Lung (tissue), 12 donors: ENCODE measurements around the gene DCUN1D2. TPM values are rescaled to one million over a fixed set of nuclear protein-coding genes. Genes with fewer than 3 reads are reported as not detected.

Source experiments
- ATAC-seq: fragments of 200-7000 bp; cut with Tn5 transposase; one replicate; pipeline ENCODE4 v1.9.1; 2020; ENCODE audit warnings: moderate number of reproducible peaks; ENCODE audit not compliant: insufficient read depth, low FRiP score
- DNase-seq, 3 donors: peaks; one replicate each; pipeline ENCODE4 v3.0.0-alpha.2; 2013 to 2017
- H3K27ac ChIP-seq, 2 donors: one replicate each; pipeline ENCODE4 v1.5.1; 2013; ENCODE audit warnings: mild to moderate bottlenecking in 2 of 2, moderate library complexity in 2 of 2, control low read depth in 1 of 2, inconsistent platforms in 1 of 2, low read depth in 1 of 2, low read length in 1 of 2
- H3K27me3 ChIP-seq, 3 donors: one replicate each; pipeline ENCODE4 v1.5.1; 2013; ENCODE audit warnings: low read length in 2 of 3; ENCODE audit not compliant: control insufficient read depth in 3 of 3, insufficient read depth in 3 of 3
- H3K36me3 ChIP-seq, 4 donors: one replicate each; pipeline ENCODE4 v1.5.1; 2013; ENCODE audit warnings: low read length in 4 of 4, mild to moderate bottlenecking in 1 of 4, moderate library complexity in 1 of 4; ENCODE audit not compliant: control insufficient read depth in 4 of 4, insufficient read depth in 4 of 4
- H3K4me1 ChIP-seq, 5 donors: one replicate each; pipeline ENCODE4 v1.5.1; 2013; ENCODE audit warnings: low read length in 5 of 5, mild to moderate bottlenecking in 2 of 5, moderate library complexity in 1 of 5; ENCODE audit not compliant: control insufficient read depth in 5 of 5, insufficient read depth in 5 of 5
- H3K4me3 ChIP-seq: one replicate; pipeline ENCODE4 v1.5.1; 2013; ENCODE audit warnings: mild to moderate bottlenecking, control low read depth, moderate library complexity
- H3K9ac ChIP-seq, 2 donors: one replicate each; pipeline ENCODE4 v1.5.1; 2013; ENCODE audit warnings: low read length in 2 of 2, control low read depth in 1 of 2; ENCODE audit not compliant: insufficient read depth in 1 of 2
- H3K9me3 ChIP-seq, 4 donors: one replicate each; pipeline ENCODE4 v1.5.1; 2013; ENCODE audit warnings: low read length in 3 of 4, mild to moderate bottlenecking in 1 of 4, moderate library complexity in 1 of 4; ENCODE audit not compliant: control insufficient read depth in 4 of 4, insufficient read depth in 3 of 4
- WGBS, 2 donors: extraction: QIAGEN DNeasy Blood & Tissue Kit; methylation state at CpG; one replicate each; pipeline ENCODE4 v1.1.7; 2013; 5-methylcytosine and 5-hydroxymethylcytosine counted together
- polyA plus RNA-seq, 2 donors: library from polyadenylated mRNA; stranded (reverse); fragments of 200-250 nt; gene quantifications; one replicate each; pipeline ENCODE4 v1.2.1, GENCODE V29; 2013
- total RNA-seq, 2 donors: library from RNA; depleted of rRNA in 1 of 2; stranded (reverse); fragments of >200 nt in 1 of 2; gene quantifications; one replicate each; pipeline ENCODE4 v1.2.1, GENCODE V29; 2014 to 2021
- TF ChIP-seq, protein P1 (sequence below): IDR thresholded peaks from 2 replicates; pipeline ENCODE4 v1.5.1; 2012; ENCODE audit warnings: mild to moderate bottlenecking; ENCODE audit errors: control extremely low read depth, extremely low read depth
- donor health status: control.
- donor health status: control.
- donor health status: Bipolar disorder and iron deficiency.
- donor health status: healthy.
- donor health status: DM: yes; HTN: yes; CAD: no.

Gene DCUN1D2
- total and polyA plus RNA-seq, 4 donors = 6.9 to 21.1 (median 13.8) TPM

DNA sequence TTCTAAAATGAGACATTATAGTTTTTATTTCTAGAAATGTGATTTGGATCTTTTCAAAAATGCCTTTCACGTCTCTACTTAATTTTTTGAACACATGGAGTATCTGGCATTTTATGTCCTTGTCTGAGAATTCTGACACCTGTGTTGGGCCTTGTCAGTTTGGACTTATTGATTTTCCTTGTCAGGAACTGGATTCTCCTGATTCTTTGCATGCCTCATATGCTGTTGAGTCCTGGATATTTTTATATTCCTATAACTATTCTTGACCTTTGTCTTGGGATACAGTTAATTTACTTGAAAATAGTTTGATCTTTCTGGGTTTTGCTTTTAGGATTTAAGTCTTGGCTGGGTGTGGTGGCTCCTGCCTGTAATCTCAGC lies 47.5 kb downstream of the DCUN1D2 start:
- Histone ChIP-seq H3K36me3 (peaks cover 0 to 4% (median 0%) of the 10 kb centered on the region in 4 donors), H3K27me3 (no peaks in the 10 kb centered on the region), H3K4me3 (no peak overlapping the region), H3K9me3 (no peaks in the 10 kb centered on the region), H3K9ac (no peak overlapping the region), H3K4me1 (peaks cover 0 to 15% (median 4%) of the 10 kb centered on the region in 5 donors), H3K27ac (peak overlapping the region in 1 of 2 donors; percentile 18)
- TF ChIP-seq, protein P1, sequence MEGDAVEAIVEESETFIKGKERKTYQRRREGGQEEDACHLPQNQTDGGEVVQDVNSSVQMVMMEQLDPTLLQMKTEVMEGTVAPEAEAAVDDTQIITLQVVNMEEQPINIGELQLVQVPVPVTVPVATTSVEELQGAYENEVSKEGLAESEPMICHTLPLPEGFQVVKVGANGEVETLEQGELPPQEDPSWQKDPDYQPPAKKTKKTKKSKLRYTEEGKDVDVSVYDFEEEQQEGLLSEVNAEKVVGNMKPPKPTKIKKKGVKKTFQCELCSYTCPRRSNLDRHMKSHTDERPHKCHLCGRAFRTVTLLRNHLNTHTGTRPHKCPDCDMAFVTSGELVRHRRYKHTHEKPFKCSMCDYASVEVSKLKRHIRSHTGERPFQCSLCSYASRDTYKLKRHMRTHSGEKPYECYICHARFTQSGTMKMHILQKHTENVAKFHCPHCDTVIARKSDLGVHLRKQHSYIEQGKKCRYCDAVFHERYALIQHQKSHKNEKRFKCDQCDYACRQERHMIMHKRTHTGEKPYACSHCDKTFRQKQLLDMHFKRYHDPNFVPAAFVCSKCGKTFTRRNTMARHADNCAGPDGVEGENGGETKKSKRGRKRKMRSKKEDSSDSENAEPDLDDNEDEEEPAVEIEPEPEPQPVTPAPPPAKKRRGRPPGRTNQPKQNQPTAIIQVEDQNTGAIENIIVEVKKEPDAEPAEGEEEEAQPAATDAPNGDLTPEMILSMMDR = no peak
- no peak for DNase-seq
- ATAC-seq = no peak
- 88 to 99% methylated on average over 1 of the region's 1 CpG for WGBS, 2 donors

DNA sequence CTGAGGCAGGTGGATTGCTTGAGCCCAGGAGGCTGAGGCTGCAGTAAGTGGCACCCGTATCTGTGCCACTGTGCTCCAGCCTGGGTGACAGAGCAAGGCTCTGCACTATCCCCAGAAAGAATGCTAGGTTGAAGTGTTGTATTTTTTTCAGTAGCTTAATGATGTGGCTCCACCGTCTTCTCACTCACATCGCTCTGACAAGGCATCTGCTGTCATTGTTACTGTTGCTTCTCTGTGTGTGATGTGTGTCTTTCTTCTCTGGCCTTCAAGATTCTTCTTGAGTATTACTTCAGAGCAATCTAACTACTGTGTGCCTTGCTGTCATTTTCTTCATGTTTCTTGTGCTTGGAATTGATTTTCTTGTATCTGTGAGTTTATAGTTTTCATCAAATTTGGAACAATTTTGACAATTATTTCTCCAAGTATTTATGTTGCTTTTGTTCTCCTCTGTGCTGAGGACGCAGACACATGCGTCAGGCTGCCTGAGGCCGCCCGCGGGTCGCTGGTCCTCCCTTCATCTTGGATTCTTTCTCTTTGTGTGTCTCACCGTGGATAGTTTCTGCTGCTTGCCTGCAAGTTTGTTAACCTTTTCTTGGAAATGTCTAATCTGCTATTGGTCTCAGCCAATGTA lies 48.0 kb downstream of the DCUN1D2 start:
- H3K4me3 ChIP-seq = no peak overlapping the region
- no peaks in the 10 kb centered on the region for H3K9me3 ChIP-seq
- H3K27me3 ChIP-seq = no peaks in the 10 kb centered on the region
- ATAC-seq (no peak), DNase-seq (no peak)
- TF ChIP-seq, protein P1 = no peak
- no peak overlapping the region for H3K9ac ChIP-seq
- peaks cover 0 to 15% (median 4%) of the 10 kb centered on the region in 5 donors for H3K4me1 ChIP-seq
- 89 to 94% methylated on average over 10 of the region's 10 CpGs for WGBS, 2 donors
- H3K36me3 ChIP-seq = peaks cover 0 to 4% (median 0%) of the 10 kb centered on the region in 4 donors
- H3K27ac ChIP-seq = no peak overlapping the region

DNA sequence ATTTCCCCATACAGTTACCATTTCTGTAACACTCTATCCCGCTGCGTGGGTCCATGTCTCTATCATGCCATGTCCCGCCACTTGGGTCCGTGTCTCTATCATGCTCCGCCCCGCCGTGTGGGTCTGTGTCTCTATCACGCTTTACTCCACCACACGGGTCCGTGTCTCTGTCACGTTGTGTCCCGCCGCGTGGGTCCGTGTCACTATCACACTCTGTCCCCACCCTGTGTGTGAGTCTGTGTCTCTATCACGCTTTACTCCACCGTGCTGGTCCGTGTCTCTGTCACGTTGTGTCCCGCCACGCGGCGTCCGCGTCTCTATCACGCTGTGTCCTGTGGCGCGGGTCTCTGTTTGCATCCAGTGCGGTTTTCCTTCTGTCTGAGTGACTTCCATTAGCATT lies 48.9 kb downstream of the DCUN1D2 start:
- Histone ChIP-seq H3K27ac (no peak overlapping the region), H3K27me3 (no peaks in the 10 kb centered on the region), H3K9me3 (no peaks in the 10 kb centered on the region), H3K4me3 (no peak overlapping the region), H3K4me1 (peaks cover 0 to 15% (median 4%) of the 10 kb centered on the region in 5 donors), H3K9ac (no peak overlapping the region), H3K36me3 (peaks cover 0 to 4% (median 0%) of the 10 kb centered on the region in 4 donors)
- TF ChIP-seq, protein P1 = no peak
- ATAC-seq (no peak), DNase-seq (no peak)
- WGBS, 2 donors = 97 to 99% methylated on average over 29 of the region's 29 CpGs
